ENCODE measurements around the gene ASTN2. TPM values are rescaled to one million over a fixed set of nuclear protein-coding genes. Genes with fewer than 3 reads are reported as not detected.
A peak's percentile ranks its signal among the peaks of the same experiment; 100 is the strongest.

ASTN2 gene
- polyA plus RNA-seq, 4 donors, result 3.0 to 15.2 (median 3.7) TPM

- 50 to 87% (median 62%) methylated on average over 1 of the region's 1 CpG for WGBS, 3 donors
- H3K9me3 ChIP-seq (ENCODE audit: control insufficient read depth in 2 of 2, insufficient read depth in 1 of 2, low read depth in 1 of 2, low read length in 1 of 2), result peaks cover 1 to 25% of the 10 kb centered on the region in 2 donors
Observed at GRCh38 chr9:116673375-116673774, 741.5 kb downstream of the ASTN2 start.

DNA sequence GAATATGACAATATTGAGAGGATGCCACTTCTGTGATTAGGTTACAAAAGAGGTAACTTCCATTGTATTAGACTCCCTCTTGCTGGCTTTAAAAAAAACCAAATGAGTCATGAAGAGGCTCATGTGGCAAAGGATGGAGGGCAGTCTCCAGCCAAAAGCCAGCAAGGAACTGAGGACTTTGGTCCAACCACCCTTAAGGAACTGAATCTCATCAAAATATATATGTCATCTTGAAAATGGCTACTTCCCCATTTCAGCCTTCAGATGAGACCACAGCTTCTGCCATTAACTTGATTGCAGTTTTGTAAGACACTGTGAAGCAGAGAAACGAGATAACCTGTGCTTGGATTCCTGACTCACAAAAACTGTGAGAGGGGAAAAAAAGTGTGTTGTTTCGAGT lies 743.3 kb downstream of the ASTN2 start:
- FAIRE-seq, result no peak
- no peak for DNase-seq

More at GRCh38 chr9:116673375-116673774, 741.5 kb downstream of the ASTN2 start:
- peaks cover 0 to 2% (median 0%) of the 10 kb centered on the region in 3 donors for H3K36me3 ChIP-seq (ENCODE audit: control insufficient read depth in 3 of 3, insufficient read depth in 2 of 3, low read depth in 1 of 3, low read length in 3 of 3)
- DNase-seq (no peak), FAIRE-seq (no peak)
- H3K4me1 ChIP-seq (ENCODE audit: control insufficient read depth in 3 of 3, insufficient read depth in 2 of 3, low read depth in 1 of 3, low read length in 2 of 3), result no peaks in the 10 kb centered on the region
- H3K27ac ChIP-seq (ENCODE audit: low read depth in 1 of 3, low read length in 2 of 3), result no peak overlapping the region
- H3K27me3 ChIP-seq (ENCODE audit: control insufficient read depth in 3 of 3, insufficient read depth in 3 of 3, low read length in 3 of 3), result no peaks in the 10 kb centered on the region
- no peak overlapping the region for H3K4me3 ChIP-seq (ENCODE audit: low read depth in 1 of 3, low read length in 3 of 3)

GRCh38 chr9:116668970-116669695 lies 745.7 kb downstream of the ASTN2 start:
- FAIRE-seq, result no peak

More for the DNA sequence above, 743.3 kb downstream of the ASTN2 start:
- 58 to 73% (median 71%) methylated on average over 2 of the region's 2 CpGs for WGBS, 3 donors
- Histone ChIP-seq H3K4me1 (ENCODE audit: control insufficient read depth in 3 of 3, insufficient read depth in 2 of 3, low read depth in 1 of 3, low read length in 2 of 3) (no peaks in the 10 kb centered on the region), H3K36me3 (ENCODE audit: control insufficient read depth in 3 of 3, insufficient read depth in 2 of 3, low read depth in 1 of 3, low read length in 3 of 3) (peaks cover 0 to 2% (median 0%) of the 10 kb centered on the region in 3 donors), H3K27me3 (ENCODE audit: control insufficient read depth in 3 of 3, insufficient read depth in 3 of 3, low read length in 3 of 3) (no peaks in the 10 kb centered on the region), H3K27ac (ENCODE audit: low read depth in 1 of 3, low read length in 2 of 3) (no peak overlapping the region), H3K4me3 (ENCODE audit: low read depth in 1 of 3, low read length in 3 of 3) (no peak overlapping the region), H3K9me3 (ENCODE audit: control insufficient read depth in 2 of 2, insufficient read depth in 1 of 2, low read depth in 1 of 2, low read length in 1 of 2) (peaks cover 1 to 25% of the 10 kb centered on the region in 2 donors)

GRCh38 chr9:116663581-116663980 lies 751.3 kb downstream of the ASTN2 start:
- Histone ChIP-seq H3K4me1 (ENCODE audit: control insufficient read depth in 3 of 3, insufficient read depth in 2 of 3, low read depth in 1 of 3, low read length in 2 of 3) (peaks cover 0 to 8% (median 0%) of the 10 kb centered on the region in 3 donors), H3K9me3 (ENCODE audit: control insufficient read depth in 2 of 2, insufficient read depth in 1 of 2, low read depth in 1 of 2, low read length in 1 of 2) (no peaks in the 10 kb centered on the region), H3K36me3 (ENCODE audit: control insufficient read depth in 3 of 3, insufficient read depth in 2 of 3, low read depth in 1 of 3, low read length in 3 of 3) (no peaks in the 10 kb centered on the region), H3K27ac (ENCODE audit: low read depth in 1 of 3, low read length in 2 of 3) (peak overlapping the region in 1 of 3 donors; percentile 76), H3K27me3 (ENCODE audit: control insufficient read depth in 3 of 3, insufficient read depth in 3 of 3, low read length in 3 of 3) (no peaks in the 10 kb centered on the region), H3K4me3 (ENCODE audit: low read depth in 1 of 3, low read length in 3 of 3) (no peak overlapping the region)
- DNase-seq (peak; percentile 46 to 53), FAIRE-seq (no peak)
- WGBS, 3 donors, result 55 to 85% (median 81%) methylated on average over 1 of the region's 1 CpG

More at GRCh38 chr9:116668970-116669695, 745.7 kb downstream of the ASTN2 start:
- H3K9me3 ChIP-seq (ENCODE audit: control insufficient read depth in 2 of 2, insufficient read depth in 1 of 2, low read depth in 1 of 2, low read length in 1 of 2), result peaks cover 1 to 7% of the 10 kb centered on the region in 2 donors
- WGBS, 3 donors, result 93 to 96% (median 95%) methylated on average over 4 of the region's 4 CpGs
- H3K4me3 ChIP-seq (ENCODE audit: low read depth in 1 of 3, low read length in 3 of 3), result no peak overlapping the region
- H3K27me3 ChIP-seq (ENCODE audit: control insufficient read depth in 3 of 3, insufficient read depth in 3 of 3, low read length in 3 of 3), result no peaks in the 10 kb centered on the region
- no peaks in the 10 kb centered on the region for H3K36me3 ChIP-seq (ENCODE audit: control insufficient read depth in 3 of 3, insufficient read depth in 2 of 3, low read depth in 1 of 3, low read length in 3 of 3)
- DNase-seq, result no peak
- no peaks in the 10 kb centered on the region for H3K4me1 ChIP-seq (ENCODE audit: control insufficient read depth in 3 of 3, insufficient read depth in 2 of 3, low read depth in 1 of 3, low read length in 2 of 3)
- H3K27ac ChIP-seq (ENCODE audit: low read depth in 1 of 3, low read length in 2 of 3), result no peak overlapping the region

GRCh38 chr9:116662646-116663310 lies 752.1 kb downstream of the ASTN2 start:
- peak in 1 of 2 donors; percentile 61 for DNase-seq
- FAIRE-seq, result no peak
- Histone ChIP-seq H3K27me3 (ENCODE audit: control insufficient read depth in 3 of 3, insufficient read depth in 3 of 3, low read length in 3 of 3) (no peaks in the 10 kb centered on the region), H3K4me3 (ENCODE audit: low read depth in 1 of 3, low read length in 3 of 3) (no peak overlapping the region), H3K36me3 (ENCODE audit: control insufficient read depth in 3 of 3, insufficient read depth in 2 of 3, low read depth in 1 of 3, low read length in 3 of 3) (no peaks in the 10 kb centered on the region), H3K4me1 (ENCODE audit: control insufficient read depth in 3 of 3, insufficient read depth in 2 of 3, low read depth in 1 of 3, low read length in 2 of 3) (peaks cover 0 to 8% (median 0%) of the 10 kb centered on the region in 3 donors), H3K9me3 (ENCODE audit: control insufficient read depth in 2 of 2, insufficient read depth in 1 of 2, low read depth in 1 of 2, low read length in 1 of 2) (no peaks in the 10 kb centered on the region), H3K27ac (ENCODE audit: low read depth in 1 of 3, low read length in 2 of 3) (peak overlapping the region in 1 of 3 donors; percentile 76)
- 38 to 59% (median 49%) methylated on average over 6 of the region's 6 CpGs for WGBS, 3 donors

GRCh38 chr9:116661037-116661954 lies 753.6 kb downstream of the ASTN2 start:
- peaks cover 0 to 8% (median 0%) of the 10 kb centered on the region in 3 donors for H3K4me1 ChIP-seq (ENCODE audit: control insufficient read depth in 3 of 3, insufficient read depth in 2 of 3, low read depth in 1 of 3, low read length in 2 of 3)
- H3K9me3 ChIP-seq (ENCODE audit: control insufficient read depth in 2 of 2, insufficient read depth in 1 of 2, low read depth in 1 of 2, low read length in 1 of 2), result no peaks in the 10 kb centered on the region
- H3K36me3 ChIP-seq (ENCODE audit: control insufficient read depth in 3 of 3, insufficient read depth in 2 of 3, low read depth in 1 of 3, low read length in 3 of 3), result no peaks in the 10 kb centered on the region
- H3K27me3 ChIP-seq (ENCODE audit: control insufficient read depth in 3 of 3, insufficient read depth in 3 of 3, low read length in 3 of 3), result no peaks in the 10 kb centered on the region
- 59 to 65% (median 63%) methylated on average over 7 of the region's 7 CpGs for WGBS, 3 donors
- FAIRE-seq (no peak), DNase-seq (peak; percentile 69 to 78)
- H3K27ac ChIP-seq (ENCODE audit: low read depth in 1 of 3, low read length in 2 of 3), result no peak overlapping the region
- no peak overlapping the region for H3K4me3 ChIP-seq (ENCODE audit: low read depth in 1 of 3, low read length in 3 of 3)

- no peak for DNase-seq
- no peaks in the 10 kb centered on the region for H3K9me3 ChIP-seq (ENCODE audit: control insufficient read depth in 2 of 2, insufficient read depth in 1 of 2, low read depth in 1 of 2, low read length in 1 of 2)
- H3K4me3 ChIP-seq (ENCODE audit: low read depth in 1 of 3, low read length in 3 of 3), result no peak overlapping the region
- no peaks in the 10 kb centered on the region for H3K27me3 ChIP-seq (ENCODE audit: control insufficient read depth in 3 of 3, insufficient read depth in 3 of 3, low read length in 3 of 3)
- no peak overlapping the region for H3K27ac ChIP-seq (ENCODE audit: low read depth in 1 of 3, low read length in 2 of 3)
- WGBS, 3 donors, result 89 to 96% (median 95%) methylated on average over 2 of the region's 2 CpGs
- FAIRE-seq, result no peak
- peaks cover 0 to 3% (median 0%) of the 10 kb centered on the region in 3 donors for H3K4me1 ChIP-seq (ENCODE audit: control insufficient read depth in 3 of 3, insufficient read depth in 2 of 3, low read depth in 1 of 3, low read length in 2 of 3)
- no peaks in the 10 kb centered on the region for H3K36me3 ChIP-seq (ENCODE audit: control insufficient read depth in 3 of 3, insufficient read depth in 2 of 3, low read depth in 1 of 3, low read length in 3 of 3)
Observed at GRCh38 chr9:116658265-116658664, 756.6 kb downstream of the ASTN2 start.

DNA sequence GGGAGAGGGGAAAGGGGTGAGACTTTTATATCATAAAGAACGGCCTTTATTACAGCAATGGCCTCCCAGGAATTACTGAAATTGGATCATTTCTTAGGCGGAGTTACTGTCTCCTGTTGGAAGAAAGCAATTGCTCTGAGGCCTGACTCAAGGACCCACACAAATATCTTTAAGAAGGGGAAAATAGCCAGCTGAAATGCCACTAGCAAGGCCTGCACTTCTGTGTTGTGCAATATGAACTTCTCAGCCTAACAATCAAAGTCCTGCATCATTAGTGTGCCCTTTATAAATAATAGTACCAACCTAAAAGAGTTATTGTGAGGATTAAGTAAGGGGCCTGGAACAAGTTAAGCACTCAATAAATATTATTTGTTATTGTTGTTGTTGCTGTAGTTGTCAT lies 757.9 kb downstream of the ASTN2 start:
- no peak for FAIRE-seq
- Histone ChIP-seq H3K9me3 (ENCODE audit: control insufficient read depth in 2 of 2, insufficient read depth in 1 of 2, low read depth in 1 of 2, low read length in 1 of 2) (no peaks in the 10 kb centered on the region), H3K27ac (ENCODE audit: low read depth in 1 of 3, low read length in 2 of 3) (no peak overlapping the region), H3K4me1 (ENCODE audit: control insufficient read depth in 3 of 3, insufficient read depth in 2 of 3, low read depth in 1 of 3, low read length in 2 of 3) (no peaks in the 10 kb centered on the region), H3K36me3 (ENCODE audit: control insufficient read depth in 3 of 3, insufficient read depth in 2 of 3, low read depth in 1 of 3, low read length in 3 of 3) (no peaks in the 10 kb centered on the region), H3K4me3 (ENCODE audit: low read depth in 1 of 3, low read length in 3 of 3) (no peak overlapping the region), H3K27me3 (ENCODE audit: control insufficient read depth in 3 of 3, insufficient read depth in 3 of 3, low read length in 3 of 3) (no peaks in the 10 kb centered on the region)
- no peak for DNase-seq
- WGBS, 3 donors, result 78 to 93% (median 84%) methylated on average over 2 of the region's 2 CpGs
